RPMI8226 (cell line): ENCODE data around the gene SUFU.
A peak's percentile ranks its signal among the peaks of the same experiment; 100 is the strongest.

Experiments used
- DNase-seq: peaks from one replicate; pipeline ENCODE4 v3.0.0-alpha.2; 2015

SUFU gene

DNA sequence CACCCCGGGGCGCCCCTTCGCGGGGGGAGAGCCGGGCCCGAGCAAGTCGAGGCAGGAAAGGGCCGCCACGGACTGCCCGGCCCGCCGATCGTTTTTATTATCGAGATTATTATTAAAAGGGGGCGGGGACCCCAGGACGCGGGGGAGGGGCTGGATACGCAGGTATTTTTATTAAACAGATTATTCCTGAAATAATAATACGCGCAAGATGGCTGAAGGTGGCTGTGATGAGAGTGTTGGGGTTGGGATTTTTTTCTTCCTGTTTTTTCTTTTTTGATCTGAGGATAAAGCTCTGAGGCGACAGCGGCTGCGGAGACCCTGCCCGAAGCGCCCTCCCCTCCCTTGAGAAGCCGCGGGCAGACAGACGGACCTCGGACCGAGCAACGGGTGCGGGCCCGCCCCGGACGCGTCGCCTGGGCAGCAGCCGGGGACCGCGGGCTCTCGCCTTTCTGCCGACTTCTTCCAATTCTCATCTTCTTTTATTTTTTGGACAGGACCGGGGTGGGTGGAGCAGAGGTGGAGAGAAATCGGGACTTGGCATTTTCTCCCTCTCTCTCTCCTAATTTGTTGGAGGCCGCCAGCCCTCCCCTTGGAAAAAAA, 139.1 kb downstream of the SUFU start:
- DNase-seq = peak; percentile 46

DNA sequence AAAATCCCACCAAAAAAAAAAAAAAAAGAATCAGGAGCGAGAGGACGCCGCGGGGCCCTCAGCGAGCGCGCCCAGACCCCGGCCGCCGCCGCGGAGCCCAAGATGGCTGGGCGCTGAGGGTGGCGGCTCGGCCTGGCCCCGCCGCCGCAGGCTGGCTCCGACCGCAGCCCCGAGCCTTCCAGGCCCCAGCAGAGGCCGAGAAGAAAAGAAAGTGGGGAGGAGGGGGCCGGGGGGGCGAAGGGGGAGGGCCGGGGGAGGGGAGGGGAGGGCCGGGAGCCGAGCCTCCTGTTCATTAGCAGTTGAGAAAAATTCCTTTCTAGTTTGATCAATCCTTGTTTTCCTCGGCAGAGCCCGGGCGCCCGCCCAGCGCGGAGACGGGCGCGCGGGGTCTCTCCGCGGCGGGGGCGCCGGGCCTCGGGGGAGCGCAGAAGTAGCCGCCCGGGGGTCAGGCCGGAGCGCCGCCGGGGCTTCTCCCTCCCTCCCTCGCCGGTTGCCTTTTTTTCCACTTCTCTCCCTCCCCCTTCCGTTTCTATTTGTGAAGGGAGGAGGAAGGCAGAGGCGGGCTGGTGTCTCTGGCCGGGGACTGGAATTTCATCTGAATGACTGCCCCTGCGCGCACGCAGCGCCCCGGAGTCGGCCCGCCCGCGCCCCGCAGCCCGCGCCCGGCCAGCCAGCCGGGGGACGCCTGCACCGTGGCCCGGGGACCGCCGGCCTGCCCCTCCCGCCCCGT, 139.7 kb downstream of the SUFU start:
- DNase-seq = peak; percentile 70

DNA sequence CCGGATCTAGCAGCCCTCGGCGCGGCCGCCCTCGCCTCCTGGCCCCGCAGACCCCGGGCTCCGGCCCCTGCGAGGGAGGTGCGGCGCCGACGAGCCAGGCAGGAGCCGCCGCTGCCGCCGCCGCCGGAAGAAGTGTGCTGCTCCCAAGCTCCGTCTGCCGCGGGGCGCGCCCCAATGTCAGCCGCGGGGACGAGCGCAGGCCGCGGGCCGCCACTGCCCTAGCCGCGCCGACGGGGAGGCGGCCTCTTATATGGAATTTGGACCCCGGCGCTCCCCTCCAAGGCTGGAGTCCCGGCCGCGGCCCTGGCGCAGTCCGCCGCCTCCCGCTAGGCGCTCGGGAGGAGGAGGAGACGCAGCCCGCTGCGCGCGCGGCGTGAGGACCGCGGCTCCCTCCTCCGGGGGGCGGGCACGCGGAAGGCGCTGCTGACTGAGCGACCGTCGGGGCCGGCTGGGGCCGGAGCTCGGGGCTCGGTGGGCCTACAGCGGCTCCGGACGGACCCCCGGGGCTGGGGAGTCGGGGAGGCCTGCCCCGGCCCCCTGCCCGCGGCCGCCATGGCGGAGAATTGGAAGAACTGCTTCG, 140.4 kb downstream of the SUFU start, which contains the start of gene TRIM8:
Gene TRIM8 (plus strand): TSS at position 414 of the 580 bp plus-strand sequence. CDS start 139 bp downstream, at position 553.
- peak; percentile 66 for DNase-seq

DNA sequence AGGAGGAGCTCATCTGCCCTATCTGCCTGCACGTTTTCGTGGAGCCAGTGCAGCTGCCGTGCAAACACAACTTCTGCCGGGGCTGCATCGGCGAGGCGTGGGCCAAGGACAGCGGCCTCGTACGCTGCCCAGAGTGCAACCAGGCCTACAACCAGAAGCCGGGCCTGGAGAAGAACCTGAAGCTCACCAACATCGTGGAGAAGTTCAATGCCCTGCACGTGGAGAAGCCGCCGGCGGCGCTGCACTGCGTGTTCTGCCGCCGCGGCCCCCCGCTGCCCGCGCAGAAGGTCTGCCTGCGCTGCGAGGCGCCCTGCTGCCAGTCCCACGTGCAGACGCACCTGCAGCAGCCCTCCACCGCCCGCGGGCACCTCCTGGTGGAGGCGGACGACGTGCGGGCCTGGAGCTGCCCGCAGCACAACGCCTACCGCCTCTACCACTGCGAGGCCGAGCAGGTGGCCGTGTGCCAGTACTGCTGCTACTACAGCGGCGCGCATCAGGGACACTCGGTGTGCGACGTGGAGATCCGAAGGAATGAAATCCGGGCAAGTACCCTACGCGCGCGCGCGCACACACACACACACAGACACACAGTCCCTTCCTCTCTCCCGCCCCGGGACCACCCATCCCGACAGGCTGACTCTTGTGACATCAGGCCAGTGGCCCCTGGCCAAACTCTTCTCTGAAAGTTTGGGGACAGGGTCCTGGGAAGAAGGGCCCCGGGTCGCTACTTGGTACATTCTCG, 141.0 kb downstream of the SUFU start:
- peak; percentile 94 for DNase-seq

DNA sequence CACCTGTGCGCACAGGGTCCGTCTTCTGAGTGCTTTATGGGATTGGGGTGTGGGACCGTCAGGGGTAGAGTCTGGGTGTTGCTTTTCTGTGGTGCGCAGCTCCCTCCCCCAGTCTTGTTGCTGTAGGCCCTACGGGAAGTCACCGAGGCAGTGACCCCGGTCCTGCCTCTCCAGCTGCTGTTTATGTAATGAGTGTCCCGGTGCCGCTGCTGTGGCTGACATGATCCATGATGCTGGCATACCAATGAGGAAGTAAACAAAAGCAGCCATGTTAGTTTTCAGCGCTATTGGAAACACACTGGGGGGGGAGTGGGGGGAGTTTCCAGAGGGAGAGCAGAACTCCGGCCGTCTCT, 141.6 kb downstream of the SUFU start:
- DNase-seq = peak; percentile 55

DNA sequence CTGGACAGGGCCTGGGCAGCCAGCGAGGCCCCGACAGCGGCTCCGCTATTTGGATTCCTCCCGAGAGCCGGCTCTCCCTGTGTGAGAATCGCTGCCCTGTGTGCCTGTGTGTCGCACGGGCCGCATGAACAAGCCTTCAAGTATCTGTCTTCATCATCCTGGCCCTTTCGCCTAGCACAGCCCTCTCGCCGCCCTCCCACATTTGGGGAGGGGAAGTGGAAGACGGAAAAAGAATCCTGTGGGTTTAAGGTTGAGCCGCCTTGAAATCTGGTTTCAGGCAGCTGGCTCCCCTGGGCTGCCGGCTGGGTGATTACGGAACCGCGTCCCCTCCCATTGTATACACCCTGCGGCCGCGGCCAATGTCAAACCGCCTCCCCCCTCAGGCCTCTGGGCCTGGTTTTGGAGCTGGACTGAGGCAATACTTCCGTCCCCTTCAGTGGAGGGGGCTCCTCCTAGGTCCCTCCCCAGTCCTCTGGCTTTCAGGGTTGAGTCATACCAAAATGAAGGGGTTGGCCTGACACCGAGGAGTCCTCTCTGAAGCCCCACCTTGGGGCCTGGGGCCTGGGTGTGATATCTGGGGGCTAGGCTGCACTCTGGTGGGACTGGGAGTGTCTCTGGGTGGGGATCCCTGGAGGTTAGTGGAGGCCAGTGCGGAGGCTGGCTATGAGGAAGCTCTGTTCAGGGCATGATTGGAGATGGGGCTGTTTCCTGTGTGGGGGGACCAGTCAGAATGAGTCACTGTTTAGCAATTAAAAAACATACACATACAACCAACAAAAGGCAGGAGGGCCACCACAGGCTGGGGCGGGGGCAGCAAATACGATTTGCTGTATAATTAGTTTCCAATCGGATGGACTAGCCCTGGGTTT, 142.2 kb downstream of the SUFU start:
- peak; percentile 80 for DNase-seq

DNA sequence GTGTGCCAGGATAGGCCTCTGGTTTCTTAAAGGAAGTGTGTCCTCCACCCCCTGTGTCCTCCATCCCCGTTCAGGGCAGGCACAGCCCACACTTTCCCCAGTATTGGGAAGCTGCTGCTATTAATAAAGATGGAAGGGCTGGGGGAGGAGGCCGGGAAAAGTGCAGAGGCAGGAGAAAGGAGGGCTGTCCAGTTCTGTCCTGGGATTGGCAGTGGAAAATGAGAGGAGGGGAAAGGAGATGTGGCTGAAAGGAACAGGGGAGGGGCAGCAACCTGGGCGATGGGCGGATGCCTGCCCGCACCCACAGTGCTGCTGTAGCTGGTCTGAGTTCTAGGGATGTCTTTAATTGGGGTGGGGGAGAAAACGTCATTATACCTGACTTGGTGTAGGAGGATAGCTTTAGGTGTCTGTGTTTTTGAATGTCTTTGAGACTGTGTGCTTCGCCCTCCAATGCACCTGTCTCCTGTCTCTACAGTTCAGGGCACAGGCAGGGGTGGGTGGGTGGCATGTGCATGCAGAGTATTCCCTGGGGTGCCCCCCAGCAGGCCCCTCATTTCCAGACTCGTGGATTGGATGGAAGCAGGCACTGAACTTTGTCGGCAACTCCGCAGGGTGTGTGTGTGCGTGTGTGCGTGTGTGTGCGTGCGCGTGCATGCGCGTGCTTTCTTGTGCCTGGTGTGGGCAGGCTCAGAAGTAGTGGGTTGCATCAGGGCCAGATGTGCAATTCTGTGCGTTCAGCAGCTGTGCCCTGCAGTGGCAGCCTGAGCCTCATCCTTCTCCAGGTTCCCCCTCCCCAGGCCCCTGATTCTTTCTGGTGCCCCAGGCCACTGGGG, 143.1 kb downstream of the SUFU start:
- peak; percentile 31 for DNase-seq

DNA sequence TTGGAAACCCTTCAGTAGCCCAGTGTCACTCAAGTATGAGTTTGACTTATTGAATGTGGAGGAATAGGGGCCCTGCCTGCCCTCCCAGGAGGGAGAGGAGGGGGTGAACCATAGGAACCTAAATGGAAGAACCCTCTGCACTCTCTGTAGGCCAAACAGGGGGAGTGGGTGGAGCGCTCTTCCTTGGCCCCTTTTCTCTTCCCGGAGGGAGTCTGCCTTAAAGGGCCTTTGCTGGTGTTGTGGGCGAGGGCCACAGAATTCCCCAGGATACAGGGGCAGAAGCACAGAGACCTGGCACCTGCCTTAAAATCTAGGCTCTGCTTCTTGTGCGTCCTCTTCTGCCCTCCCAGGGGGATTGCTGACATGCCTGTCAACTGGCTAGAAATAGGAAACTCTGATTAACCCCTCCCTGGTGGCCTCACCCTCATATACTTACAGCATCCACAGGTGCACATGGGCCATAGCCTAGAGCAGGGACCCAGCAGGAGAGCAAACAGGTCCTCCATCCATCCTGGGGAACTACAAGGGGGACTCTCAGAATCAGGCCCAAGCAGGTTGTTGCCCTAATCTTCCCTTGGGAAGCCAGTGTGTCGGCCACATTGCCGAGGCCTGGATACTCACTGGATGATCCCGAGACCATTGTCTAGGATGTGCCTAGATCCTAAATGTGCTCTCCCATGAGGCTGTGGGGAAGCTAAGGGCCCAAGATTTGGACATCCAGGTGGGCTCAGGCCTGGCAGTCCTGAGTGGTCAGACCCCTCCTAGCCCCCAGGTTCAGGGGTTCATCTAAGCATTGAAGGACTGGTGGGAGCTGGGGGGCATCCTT, 143.9 kb downstream of the SUFU start:
- DNase-seq = no peak

DNA sequence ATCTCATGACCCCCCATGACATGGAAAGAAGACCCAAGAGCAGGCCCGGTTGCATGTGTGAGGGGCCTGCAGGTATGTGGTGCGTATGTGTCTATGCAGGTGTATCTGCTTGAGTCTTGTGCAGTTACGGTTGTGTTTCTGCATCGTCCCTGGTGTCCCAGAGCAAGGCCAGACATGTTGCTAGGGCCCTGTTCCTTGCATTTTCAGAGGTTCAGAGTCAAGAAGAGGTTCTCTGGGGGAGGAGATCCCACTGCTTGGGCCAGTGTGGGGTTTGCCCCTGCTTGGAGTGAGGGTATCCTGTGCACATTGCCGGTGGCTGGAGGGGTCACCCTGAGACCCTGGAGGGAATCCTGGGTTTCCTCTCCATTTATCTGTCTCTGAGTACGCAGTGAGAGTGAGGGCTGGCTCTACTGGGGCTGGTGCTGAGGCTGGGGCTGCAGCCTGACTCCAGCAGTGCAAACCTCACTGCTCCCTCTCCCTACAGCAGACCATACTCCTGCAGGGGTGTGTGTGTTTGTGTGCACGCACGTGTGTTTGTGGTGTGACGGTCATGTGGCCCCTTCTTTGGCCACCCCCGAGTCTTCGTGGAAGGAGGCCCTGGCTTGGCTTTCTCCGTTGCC, 144.6 kb downstream of the SUFU start:
- no peak for DNase-seq

DNA sequence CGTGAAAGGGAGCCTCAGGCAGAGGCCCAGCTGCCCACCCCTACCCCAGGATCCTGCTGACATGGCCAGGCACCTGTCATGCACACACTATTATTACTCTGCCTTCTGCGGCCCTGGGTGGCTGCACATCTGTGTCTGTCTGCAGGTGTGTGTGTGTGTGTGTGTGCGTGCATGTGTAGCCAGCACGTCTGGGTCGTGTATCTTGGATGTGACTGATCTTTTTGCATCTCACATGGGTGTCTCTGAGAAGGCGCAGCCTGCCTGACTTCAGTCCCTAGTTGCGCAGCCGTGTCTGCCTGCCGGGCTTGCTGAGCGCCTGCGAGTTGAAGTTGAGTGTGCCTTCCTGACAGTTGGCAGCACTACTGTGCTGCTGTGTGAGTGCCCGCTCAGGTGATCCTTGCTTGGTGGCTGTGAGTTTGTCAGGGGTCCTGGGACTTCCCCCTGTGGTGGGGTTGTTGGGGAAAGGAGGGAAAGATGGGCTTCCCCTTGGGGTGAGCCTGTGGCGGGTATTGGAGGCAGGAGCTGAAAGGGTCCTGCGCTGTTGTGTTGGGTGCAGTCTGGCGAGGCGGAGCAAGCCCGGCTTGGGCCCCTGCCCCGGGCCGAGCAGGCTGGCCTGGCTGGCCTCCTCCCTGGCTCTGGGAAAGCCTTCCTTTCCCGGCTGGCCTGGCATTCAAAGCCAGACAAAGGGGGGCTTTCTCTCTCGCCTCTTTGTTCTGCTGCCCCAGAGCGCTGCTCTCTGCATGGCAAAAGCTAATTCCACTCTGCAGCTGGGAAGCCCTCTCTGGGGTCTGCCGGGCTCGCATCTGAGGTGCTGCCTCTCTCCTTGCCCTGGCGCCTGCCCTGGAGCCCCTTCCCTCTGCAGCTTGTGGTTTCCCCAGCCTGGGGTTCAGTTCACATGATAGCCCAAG, 145.4 kb downstream of the SUFU start:
- DNase-seq = no peak

DNA sequence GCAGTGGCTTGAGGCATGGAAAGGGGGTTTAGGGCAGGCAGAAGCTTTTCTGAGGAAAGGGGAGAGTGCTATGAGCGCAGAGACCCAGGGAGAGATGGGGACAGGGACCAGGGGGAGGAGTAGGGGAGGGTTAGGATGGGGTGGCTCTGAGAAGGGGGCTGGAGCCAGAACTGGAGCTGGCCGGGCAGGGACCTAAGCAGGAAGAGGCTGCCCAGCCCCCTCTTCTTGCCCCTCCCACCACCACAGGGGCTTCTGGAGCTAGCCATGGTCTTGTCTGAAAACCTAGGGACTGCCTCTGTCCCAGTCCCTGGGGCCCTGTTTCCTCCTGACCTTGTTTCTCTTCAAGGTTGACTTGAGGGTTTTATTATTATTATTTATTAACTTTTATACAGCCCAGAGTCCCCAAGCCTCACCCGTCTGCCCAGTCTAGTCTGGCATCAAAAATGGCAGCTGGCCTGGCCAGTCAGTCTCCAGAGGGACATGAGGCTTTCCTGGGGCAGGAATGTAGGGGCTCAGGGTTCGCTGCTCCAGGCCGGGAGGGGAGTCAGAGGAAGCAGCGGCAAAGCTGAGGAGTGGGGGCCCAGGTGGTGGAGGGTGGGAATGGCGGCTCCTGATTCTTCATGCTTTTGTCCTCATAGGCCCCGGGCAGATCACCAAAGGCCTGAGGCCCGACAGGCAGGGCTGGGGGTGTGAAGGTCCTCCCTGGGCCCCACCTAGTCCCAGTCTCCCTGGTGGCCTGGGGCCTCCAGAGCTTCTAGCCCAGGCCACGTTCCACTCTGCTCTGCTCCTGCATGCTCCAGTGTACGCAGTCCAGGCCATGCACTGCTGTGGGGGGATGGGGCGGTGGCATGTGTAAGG, 146.3 kb downstream of the SUFU start:
- DNase-seq = no peak

DNA sequence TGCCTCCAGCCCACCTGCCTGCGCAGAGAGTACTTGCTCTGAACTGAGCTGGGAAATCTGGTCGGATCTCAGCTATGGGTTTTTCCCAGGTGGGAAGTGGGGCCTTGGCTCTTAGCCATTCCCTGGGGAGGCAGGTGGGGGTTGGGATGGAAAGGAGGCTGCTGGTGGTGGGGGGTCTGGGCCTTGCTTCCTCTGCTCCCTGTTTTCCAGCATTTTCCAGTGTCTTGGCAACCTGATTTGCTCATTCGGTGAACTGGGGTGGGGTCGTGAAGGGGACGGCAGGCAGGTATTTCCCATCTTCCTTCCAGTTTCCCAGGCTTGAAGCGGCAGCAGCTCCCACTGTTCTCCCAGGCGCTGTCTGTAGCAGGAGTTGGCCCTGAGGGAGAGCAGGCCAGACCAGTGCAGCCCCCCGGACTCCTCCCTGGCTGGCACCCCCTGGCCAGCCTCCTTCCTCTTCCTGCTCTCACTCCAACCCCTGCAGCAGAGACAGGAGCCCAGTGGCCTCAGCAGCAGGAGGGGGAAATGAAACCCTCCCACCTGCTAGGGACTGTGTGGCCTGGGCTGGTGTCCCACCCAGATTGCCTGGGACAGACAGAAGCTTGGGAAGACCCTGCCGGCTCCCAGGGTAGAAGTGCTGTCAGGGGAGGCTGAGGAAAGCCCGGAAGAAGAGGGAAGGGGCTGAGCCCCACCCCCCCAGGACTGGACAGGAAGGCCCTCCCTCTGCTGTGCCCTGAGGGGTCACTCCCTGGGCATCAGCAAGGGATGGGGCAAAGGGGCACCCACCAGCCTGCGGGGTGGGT, 147.1 kb downstream of the SUFU start:
- no peak for DNase-seq

DNA sequence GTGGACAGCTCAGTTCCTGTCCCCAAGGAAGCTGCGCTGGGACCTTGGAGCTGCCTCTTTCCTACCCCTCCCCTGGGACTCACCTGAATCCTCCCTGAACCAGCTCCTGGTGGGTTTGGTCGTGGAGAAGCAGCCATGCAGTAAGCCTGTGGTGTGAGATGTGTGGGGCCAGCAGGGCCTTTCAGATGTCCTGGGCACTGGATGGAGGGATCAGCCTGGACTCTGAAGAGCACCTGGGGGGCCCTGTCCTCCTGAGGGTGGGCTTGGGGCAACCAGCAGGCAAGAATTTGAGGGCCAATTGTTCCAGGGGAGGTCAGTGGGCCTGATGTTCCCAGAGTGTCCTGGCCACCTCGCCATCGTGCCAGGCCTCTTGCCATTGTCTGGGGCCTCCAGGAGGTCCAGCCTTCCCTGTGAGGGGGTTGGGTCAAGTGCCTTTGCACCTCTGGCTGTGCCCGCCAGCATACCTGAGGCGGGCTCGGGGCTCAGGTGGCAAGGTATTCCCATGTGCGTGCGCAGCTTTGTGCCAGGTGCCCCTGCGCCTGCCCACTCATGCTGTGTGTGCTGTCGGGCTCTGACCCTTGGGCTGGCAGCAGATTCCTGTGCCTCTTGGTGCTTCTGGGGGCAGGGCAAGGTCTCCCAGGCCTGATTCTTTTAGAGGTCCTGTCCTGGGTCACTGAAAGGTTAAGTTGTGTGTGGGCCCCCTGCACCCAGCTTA, 147.8 kb downstream of the SUFU start:
- DNase-seq = no peak

DNA sequence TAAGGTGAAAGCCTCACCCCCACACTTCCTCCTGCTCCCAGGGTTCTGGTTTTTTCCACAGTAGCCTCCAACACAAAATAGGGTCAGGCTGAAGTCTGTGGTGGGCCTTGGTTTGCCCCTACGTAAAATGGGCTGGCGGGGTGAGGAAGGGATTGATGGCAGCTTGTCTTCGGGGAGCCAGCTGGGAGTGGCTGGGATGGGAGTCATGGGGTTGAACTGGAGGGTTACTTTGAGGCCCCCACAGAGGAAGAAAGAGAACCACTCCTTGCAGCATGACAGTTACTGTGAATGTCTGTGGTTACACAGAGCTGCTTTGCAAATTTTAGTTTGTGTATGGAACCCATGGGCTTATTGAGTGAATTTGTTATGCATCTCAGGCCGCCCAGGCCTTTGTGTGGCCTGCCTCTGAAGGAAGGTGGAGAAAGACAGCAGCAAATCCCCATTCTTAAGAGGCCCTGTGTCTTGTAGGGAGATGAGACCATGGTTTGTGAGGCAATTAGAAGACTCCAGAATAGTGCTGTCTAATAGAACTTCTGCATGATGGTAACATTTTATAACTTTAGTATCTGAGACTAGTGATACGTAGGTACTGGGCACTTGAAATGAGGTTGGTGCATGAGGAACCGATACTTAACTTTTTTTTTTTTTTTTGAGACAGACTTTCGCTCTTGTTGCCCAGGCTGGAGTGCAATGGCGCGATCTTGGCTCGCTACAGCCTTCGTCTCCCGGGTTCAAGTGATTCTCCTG, 148.6 kb downstream of the SUFU start:
- no peak for DNase-seq

DNA sequence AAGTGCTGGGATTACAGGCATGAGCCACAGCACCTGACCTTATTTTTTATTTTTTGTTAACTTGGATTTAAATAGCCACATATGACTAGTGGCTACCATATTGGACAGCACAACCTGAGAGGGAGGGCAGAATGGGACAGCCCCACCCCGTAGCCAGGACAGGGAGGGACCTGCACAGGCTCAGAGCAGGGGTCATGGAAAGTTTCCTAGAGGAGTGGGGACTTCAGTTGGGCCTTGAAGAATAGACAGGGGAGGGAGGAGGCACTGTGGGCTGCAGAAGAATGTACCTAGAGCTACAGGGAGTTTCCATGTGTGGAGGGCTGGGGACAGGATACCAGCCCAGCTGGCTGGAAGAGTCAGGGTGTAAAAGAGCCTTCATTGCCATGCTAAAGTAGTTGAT, 149.3 kb downstream of the SUFU start:
- DNase-seq = no peak

DNA sequence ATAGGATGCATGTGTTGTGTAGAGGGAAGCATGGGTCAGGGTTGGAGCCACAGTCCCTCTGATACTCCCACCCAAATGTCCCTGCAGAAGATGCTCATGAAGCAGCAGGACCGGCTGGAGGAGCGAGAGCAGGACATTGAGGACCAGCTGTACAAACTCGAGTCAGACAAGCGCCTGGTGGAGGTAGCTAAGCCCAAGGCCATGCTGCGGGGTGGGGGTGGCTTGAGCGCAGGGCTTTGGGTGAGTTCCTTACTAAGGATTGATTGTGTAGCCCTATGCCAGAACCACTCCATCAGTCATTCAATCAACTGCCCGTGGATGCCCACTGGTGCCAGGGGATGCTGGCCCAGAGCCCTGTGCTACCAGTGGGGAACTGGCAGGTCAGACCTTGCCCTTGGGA, 150.8 kb downstream of the SUFU start:
- no peak for DNase-seq
